ENCODE measurements around the gene PRPF6. TPM values are rescaled to one million over a fixed set of nuclear protein-coding genes. Genes with fewer than 3 reads are reported as not detected.

Gene PRPF6
- total and polyA plus RNA-seq, 2 of the 13 experiments (the other 11 are each of a cell fraction or from before 2014, with no cell fraction given): 63.7 to 101 TPM

DNA sequence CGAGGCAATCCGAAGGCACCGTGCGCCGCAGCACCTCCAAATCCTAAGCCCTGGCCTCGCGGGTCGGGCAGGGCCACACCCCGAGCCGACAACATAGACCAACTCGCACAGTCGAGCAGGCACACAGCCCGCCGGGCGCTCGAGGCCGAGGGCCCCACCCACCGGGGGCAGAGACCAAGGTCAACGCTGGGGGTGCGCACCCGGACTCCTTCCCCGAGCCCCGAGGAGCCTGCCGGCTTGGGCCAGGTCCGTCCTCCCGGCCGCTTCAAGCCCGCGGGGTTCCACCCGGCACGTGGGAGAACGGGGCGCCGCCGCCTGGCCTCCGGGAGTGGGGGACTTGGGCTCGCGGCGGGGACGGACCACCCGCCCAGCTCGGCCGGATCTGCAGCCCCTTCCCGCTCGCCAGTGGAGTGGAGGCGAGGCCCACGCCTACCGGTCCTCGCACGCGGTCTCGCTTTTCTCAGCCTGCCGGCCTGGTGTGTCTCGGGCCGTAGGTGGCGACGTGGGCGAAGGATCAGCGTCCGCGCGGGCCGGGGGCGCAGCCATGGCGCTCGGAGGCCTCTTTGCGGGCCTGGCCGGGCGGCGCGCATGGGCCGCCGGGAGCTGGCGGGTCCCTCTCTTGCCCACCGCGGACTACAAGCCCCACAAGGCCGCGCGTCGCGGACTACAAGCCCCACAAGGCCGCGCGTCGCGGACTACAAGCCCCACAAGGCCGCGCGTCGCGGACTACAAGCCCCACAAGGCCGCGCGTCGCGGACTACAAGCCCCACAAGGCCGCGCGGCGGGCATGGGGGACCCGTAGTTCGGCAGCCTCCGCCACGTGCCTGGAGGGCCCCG is 24.9 kb upstream of the PRPF6 start, which contains the start of gene UCKL1 (continued):
- TF ChIP-seq KDM3A (CRISPR knock-in tag; IDR thresholded peaks at IDR 0.05; ENCODE audit: low read depth): peak; percentile 100
- peak; percentile 6; the same call in 1 of the 2 replicates for TF ChIP-seq RFX5 (IDR thresholded peaks at IDR 0.05; ENCODE audit: low read depth, low read length)
- peak; percentile 85 for TF ChIP-seq DR1 (CRISPR knock-in tag; IDR thresholded peaks at IDR 0.05)
- TF ChIP-seq EP300 (IDR thresholded peaks at IDR 0.05; ENCODE audit: low read depth in 2 of 2, low read length in 2 of 2): peak in 1 of 2 experiments; percentile 79; a peak in 3 of 4 replicates
- peak; percentile 68 for TF ChIP-seq EP300 (CRISPR knock-in tag; IDR thresholded peaks at IDR 0.05; ENCODE audit: borderline replicate concordance)
- peak; percentile 65 for TF ChIP-seq ZBTB20 (CRISPR knock-in tag; IDR thresholded peaks at IDR 0.05; ENCODE audit: borderline replicate concordance, low read depth)
- TF ChIP-seq ZNF674 (CRISPR knock-in tag; IDR thresholded peaks at IDR 0.05; ENCODE audit: low read depth): peak; percentile 94; the same call in 1 of the 2 replicates
- TF ChIP-seq MED13 (CRISPR knock-in tag; IDR thresholded peaks at IDR 0.05): peak; percentile 97
- TF ChIP-seq ZNF230 (CRISPR knock-in tag; IDR thresholded peaks at IDR 0.05): peak; percentile 99
- TF ChIP-seq ZFY (CRISPR knock-in tag; IDR thresholded peaks at IDR 0.05): peak; percentile 100
- TF ChIP-seq RFX3 (CRISPR knock-in tag; IDR thresholded peaks at IDR 0.05): no peak
- TF ChIP-seq ZNF598 (CRISPR knock-in tag; IDR thresholded peaks at IDR 0.05; ENCODE audit: borderline replicate concordance): peak; percentile 99
- TF ChIP-seq TOPORS (CRISPR knock-in tag; IDR thresholded peaks at IDR 0.05): peak; percentile 98
- no peak; the same call in 1 of the 2 replicates for TF ChIP-seq CENPX (CRISPR knock-in tag; IDR thresholded peaks at IDR 0.05)
- TF ChIP-seq NFIB (CRISPR knock-in tag; IDR thresholded peaks at IDR 0.05; ENCODE audit: borderline replicate concordance): no peak
- TF ChIP-seq NKX3-1 (CRISPR knock-in tag; IDR thresholded peaks at IDR 0.05): peak; percentile 98
- peak; percentile 91 for TF ChIP-seq TAF15 (IDR thresholded peaks at IDR 0.05; ENCODE audit: low read depth, low read length, poor library complexity, severe bottlenecking)
- TF ChIP-seq ZNF101 (CRISPR knock-in tag; IDR thresholded peaks at IDR 0.05; ENCODE audit: borderline replicate concordance, low read depth): peak; percentile 98
- no peak for TF ChIP-seq ATM (IDR thresholded peaks at IDR 0.05; ENCODE audit: borderline replicate concordance)
- peak; percentile 72; the same call in 1 of the 2 replicates for TF ChIP-seq ZNF879 (CRISPR knock-in tag; IDR thresholded peaks at IDR 0.05)
- TF ChIP-seq, protein P1, sequence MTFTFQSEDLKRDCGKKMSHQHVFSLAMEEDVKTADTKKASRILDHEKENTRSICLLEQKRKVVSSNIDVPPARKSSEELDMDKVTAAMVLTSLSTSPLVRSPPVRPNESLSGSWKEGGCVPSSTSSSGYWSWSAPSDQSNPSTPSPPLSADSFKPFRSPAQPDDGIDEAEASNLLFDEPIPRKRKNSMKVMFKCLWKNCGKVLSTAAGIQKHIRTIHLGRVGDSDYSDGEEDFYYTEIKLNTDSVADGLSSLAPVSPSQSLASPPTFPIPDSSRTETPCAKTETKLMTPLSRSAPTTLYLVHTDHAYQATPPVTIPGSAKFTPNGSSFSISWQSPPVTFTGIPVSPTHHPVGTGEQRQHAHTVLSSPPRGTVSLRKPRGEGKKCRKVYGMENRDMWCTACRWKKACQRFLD (CRISPR knock-in tag; IDR thresholded peaks at IDR 0.05; ENCODE audit: borderline replicate concordance): peak; percentile 100
- TF ChIP-seq ARHGAP35 (CRISPR knock-in tag; IDR thresholded peaks at IDR 0.05; ENCODE audit: borderline replicate concordance): peak; percentile 99
- peak; percentile 91 for TF ChIP-seq ZNF619 (CRISPR knock-in tag; IDR thresholded peaks at IDR 0.05)
- TF ChIP-seq ZNF350 (CRISPR knock-in tag; IDR thresholded peaks at IDR 0.05; ENCODE audit: borderline replicate concordance, low read depth): peak; percentile 93
- TF ChIP-seq, protein P2, sequence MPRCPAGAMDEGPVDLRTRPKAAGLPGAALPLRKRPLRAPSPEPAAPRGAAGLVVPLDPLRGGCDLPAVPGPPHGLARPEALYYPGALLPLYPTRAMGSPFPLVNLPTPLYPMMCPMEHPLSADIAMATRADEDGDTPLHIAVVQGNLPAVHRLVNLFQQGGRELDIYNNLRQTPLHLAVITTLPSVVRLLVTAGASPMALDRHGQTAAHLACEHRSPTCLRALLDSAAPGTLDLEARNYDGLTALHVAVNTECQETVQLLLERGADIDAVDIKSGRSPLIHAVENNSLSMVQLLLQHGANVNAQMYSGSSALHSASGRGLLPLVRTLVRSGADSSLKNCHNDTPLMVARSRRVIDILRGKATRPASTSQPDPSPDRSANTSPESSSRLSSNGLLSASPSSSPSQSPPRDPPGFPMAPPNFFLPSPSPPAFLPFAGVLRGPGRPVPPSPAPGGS (CRISPR knock-in tag; IDR thresholded peaks at IDR 0.05): peak; percentile 99
- TF ChIP-seq GATA4 (IDR thresholded peaks at IDR 0.05; ENCODE audit: borderline replicate concordance, low read depth): peak; percentile 78
- no peak; the same call in 1 of the 2 replicates for TF ChIP-seq SNAI1 (CRISPR knock-in tag; IDR thresholded peaks at IDR 0.05; ENCODE audit: borderline replicate concordance)
- no peak for TF ChIP-seq HHEX (CRISPR knock-in tag; IDR thresholded peaks at IDR 0.05)
- TF ChIP-seq ZNF577 (CRISPR knock-in tag; IDR thresholded peaks at IDR 0.05; ENCODE audit: borderline replicate concordance, low read depth): peak; percentile 99
- peak; percentile 78 for TF ChIP-seq PHF20 (CRISPR knock-in tag; IDR thresholded peaks at IDR 0.05)

Measured in HepG2 (cell line).